ENCODE measurements around the gene FKBP6.

DNA sequence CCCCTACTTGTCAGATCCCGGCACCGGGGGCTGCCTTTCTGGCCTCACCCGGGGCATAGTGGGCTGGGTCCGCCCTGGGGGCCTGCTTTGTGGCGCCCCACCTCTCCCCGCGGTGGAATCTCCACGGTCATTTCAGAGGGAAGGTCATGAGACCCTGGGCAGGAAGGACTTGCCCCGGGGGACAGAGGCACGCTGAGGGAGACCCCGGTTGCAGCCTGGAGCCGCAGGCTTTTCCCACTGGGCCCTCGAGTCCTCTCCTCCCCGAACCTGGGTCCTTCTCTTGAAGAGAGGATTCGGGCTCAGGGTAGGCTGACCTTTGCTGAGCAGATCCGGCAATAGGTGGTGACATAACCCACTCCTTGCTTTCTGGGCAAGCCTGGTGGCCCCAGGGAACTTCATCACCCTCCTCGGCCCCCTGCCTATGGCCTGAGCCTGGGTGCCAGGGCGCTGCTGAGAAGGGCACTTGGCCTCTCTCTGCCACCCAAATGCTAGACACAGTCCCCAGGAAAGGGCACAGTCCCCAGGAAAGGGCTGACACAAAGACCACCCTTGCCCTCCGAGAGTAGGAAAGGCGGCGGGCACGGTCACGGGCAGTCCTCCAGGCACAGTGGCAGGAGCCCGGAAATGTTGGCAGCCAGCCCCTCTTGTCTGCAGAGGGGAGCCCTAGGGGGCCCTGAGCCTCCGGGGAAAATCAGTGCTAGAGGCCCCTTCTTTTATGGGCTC is 36.2 kb downstream of the FKBP6 start:
- no peak for TF ChIP-seq POLR2A (IDR thresholded peaks at IDR 0.05; ENCODE audit: low read depth, low read length)
- no peak for TF ChIP-seq POLR2AphosphoS5 (IDR thresholded peaks at IDR 0.05; ENCODE audit: low read depth, low read length)
- no peak for TF ChIP-seq TAF1 (IDR thresholded peaks at IDR 0.05; ENCODE audit: low read depth, low read length)
- no peak for TF ChIP-seq PAX5 (IDR thresholded peaks at IDR 0.05; ENCODE audit: insufficient read depth, low read length, severe bottlenecking)
- TF ChIP-seq SPI1 (IDR thresholded peaks at IDR 0.05; ENCODE audit: low read depth, low read length), result no peak
- no peak for TF ChIP-seq POU2F2 (IDR thresholded peaks at IDR 0.05; ENCODE audit: low read depth, low read length)

All from GM12891 (cell line).